OCI-LY7 (cell line): Measurements from ENCODE around the gene PTGDR.

Experiments used
- EZH2phosphoT487 ChIP-seq: fragments of 200-600 bp; sonication (generic); IDR thresholded peaks from 2 replicates; pipeline ENCODE4 v1.6.1; 2018; ENCODE audit warnings: low read depth, borderline replicate concordance, mild to moderate bottlenecking, mixed run types, antibody characterized with exemption, low read length, moderate library complexity, mixed read lengths
- TF ChIP-seq, protein P1 (sequence below): fragments of 200-600 bp; sonication (generic); conservative IDR thresholded peaks from 2 replicates; pipeline ENCODE4 v1.5.1; 2014; ENCODE audit warnings: mild to moderate bottlenecking, antibody characterized with exemption, low read length, moderate library complexity, mixed read lengths

DNA sequence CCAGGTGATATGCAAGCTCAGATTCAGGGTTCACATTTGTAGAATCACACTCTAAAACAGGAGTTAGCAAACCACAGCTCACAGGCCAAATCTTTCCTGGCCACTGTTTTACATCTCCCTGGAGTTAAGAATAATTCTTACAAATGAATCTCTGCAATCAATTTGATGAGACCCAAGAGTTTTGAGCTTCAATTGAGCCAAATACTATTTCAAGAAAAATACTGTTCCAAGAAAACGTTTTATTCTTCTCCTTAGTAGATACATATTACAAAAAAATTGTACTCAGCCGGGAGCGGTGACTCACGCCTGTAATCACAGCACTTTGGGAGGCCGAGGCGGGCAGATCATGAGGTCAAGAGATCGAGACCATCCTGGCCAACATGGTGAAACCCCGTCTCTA, 2.5 kb downstream of the PTGDR start:
- TF ChIP-seq, protein P1, sequence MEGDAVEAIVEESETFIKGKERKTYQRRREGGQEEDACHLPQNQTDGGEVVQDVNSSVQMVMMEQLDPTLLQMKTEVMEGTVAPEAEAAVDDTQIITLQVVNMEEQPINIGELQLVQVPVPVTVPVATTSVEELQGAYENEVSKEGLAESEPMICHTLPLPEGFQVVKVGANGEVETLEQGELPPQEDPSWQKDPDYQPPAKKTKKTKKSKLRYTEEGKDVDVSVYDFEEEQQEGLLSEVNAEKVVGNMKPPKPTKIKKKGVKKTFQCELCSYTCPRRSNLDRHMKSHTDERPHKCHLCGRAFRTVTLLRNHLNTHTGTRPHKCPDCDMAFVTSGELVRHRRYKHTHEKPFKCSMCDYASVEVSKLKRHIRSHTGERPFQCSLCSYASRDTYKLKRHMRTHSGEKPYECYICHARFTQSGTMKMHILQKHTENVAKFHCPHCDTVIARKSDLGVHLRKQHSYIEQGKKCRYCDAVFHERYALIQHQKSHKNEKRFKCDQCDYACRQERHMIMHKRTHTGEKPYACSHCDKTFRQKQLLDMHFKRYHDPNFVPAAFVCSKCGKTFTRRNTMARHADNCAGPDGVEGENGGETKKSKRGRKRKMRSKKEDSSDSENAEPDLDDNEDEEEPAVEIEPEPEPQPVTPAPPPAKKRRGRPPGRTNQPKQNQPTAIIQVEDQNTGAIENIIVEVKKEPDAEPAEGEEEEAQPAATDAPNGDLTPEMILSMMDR: no peak
- no peak for TF ChIP-seq EZH2phosphoT487
